Breast epithelium (tissue), 3 donors: ENCODE data around the gene SPOPL.

Experiments used
- CTCF ChIP-seq, 3 donors: fragments of 450-650 bp; IDR thresholded peaks; one replicate each; pipeline ENCODE4 v1.5.1; 2016 to 2017; ENCODE audit warnings: antibody characterized with exemption in 3 of 3, mild to moderate bottlenecking in 3 of 3, moderate library complexity in 3 of 3
- POLR2A ChIP-seq: fragments of 450-650 bp; IDR thresholded peaks from one replicate; pipeline ENCODE4 v1.6.1; 2016; ENCODE audit warnings: antibody characterized with exemption, mild to moderate bottlenecking, moderate library complexity
- POLR2AphosphoS5 ChIP-seq, 3 donors: sonication (generic); formaldehyde crosslinking; IDR thresholded peaks; one replicate each; pipeline ENCODE4 v1.6.1; 2017; ENCODE audit warnings: antibody characterized with exemption in 3 of 3

GRCh38 chr2:138476940-138477339 is 24.6 kb upstream of the SPOPL start:
- TF ChIP-seq CTCF (IDR thresholded peaks at IDR 0.05) (no peak), POLR2A (no peak), POLR2AphosphoS5 (IDR thresholded peaks at IDR 0.05) (no peak)
